ENCODE results near the gene HRAS.
"Not testable (repeated sequence)": the region's sequence is repeated elsewhere in the genome, so short reads cannot be mapped to it uniquely, and the experiment has no call there.

HRAS gene

GRCh38 chr11:532527-532985, 2.8 kb downstream of the HRAS start:
- peak; percentile 22 for DNase-seq

- no peak for DNase-seq
Measured at GRCh38 chr11:531919-532526, 3.4 kb downstream of the HRAS start.

GRCh38 chr11:530960-531831, 4.2 kb downstream of the HRAS start:
- DNase-seq = peak; percentile 31

- DNase-seq = no peak
Measured at GRCh38 chr11:529728-530411, 5.5 kb downstream of the HRAS start.

GRCh38 chr11:528815-529727, 6.3 kb downstream of the HRAS start:
- DNase-seq = peak; percentile 54

- no peak for DNase-seq
Measured at GRCh38 chr11:528166-528814, 7.1 kb downstream of the HRAS start.

- DNase-seq = no peak
Measured at GRCh38 chr11:526192-526591, 9.2 kb downstream of the HRAS start.

GRCh38 chr11:521177-521688, 14.1 kb downstream of the HRAS start:
- no peak for DNase-seq

GRCh38 chr11:520428-521176, 14.8 kb downstream of the HRAS start:
- no peak for DNase-seq

- peak; percentile 93 for DNase-seq
Measured at GRCh38 chr11:518463-519202, 16.7 kb downstream of the HRAS start.

GRCh38 chr11:516918-517685, 18.3 kb downstream of the HRAS start:
- not testable (repeated sequence) for DNase-seq

- no peak for DNase-seq
Measured at GRCh38 chr11:516400-516799, 19.0 kb downstream of the HRAS start.

- DNase-seq = no peak
Measured at GRCh38 chr11:515131-515530, 20.2 kb downstream of the HRAS start.

GRCh38 chr11:514606-515005, 20.8 kb downstream of the HRAS start:
- no peak for DNase-seq

GRCh38 chr11:512761-513595, 22.4 kb downstream of the HRAS start:
- DNase-seq = no peak

GRCh38 chr11:508956-509355, 26.4 kb downstream of the HRAS start:
- no peak for DNase-seq

- no peak for DNase-seq
Measured at GRCh38 chr11:507727-508515, 27.5 kb downstream of the HRAS start.
